ENCODE data around the gene RIMBP2.

The RIMBP2 gene

GRCh38 chr12:130448044-130448821 is 267.9 kb downstream of the RIMBP2 start:
- no peak for DNase-seq (ENCODE audit: low read depth in 3 of 3, low spot score in 1 of 3)

- no peak for DNase-seq (ENCODE audit: low read depth in 3 of 3, low spot score in 1 of 3)
Observed at GRCh38 chr12:130447655-130447965, 268.5 kb downstream of the RIMBP2 start.

GRCh38 chr12:130446846-130447654 is 269.0 kb downstream of the RIMBP2 start:
- no peak for DNase-seq (ENCODE audit: low read depth in 3 of 3, low spot score in 1 of 3)

- no peak for DNase-seq (ENCODE audit: low read depth in 3 of 3, low spot score in 1 of 3)
Observed at GRCh38 chr12:130444986-130445385, 271.1 kb downstream of the RIMBP2 start.

- DNase-seq (ENCODE audit: low read depth in 3 of 3, low spot score in 1 of 3) = no peak
Observed at GRCh38 chr12:130444061-130444460, 272.0 kb downstream of the RIMBP2 start.

- no peak for DNase-seq (ENCODE audit: low read depth in 3 of 3, low spot score in 1 of 3)
Observed at GRCh38 chr12:130441771-130442760, 274.0 kb downstream of the RIMBP2 start.

- no peak for DNase-seq (ENCODE audit: low read depth in 3 of 3, low spot score in 1 of 3)
Observed at GRCh38 chr12:130440411-130441080, 275.6 kb downstream of the RIMBP2 start.

- DNase-seq (ENCODE audit: low read depth in 3 of 3, low spot score in 1 of 3) = no peak
Observed at GRCh38 chr12:130439250-130439649, 276.8 kb downstream of the RIMBP2 start.

- no peak for DNase-seq (ENCODE audit: low read depth in 3 of 3, low spot score in 1 of 3)
Observed at GRCh38 chr12:130438711-130439110, 277.4 kb downstream of the RIMBP2 start.

GRCh38 chr12:130438243-130438620 is 277.9 kb downstream of the RIMBP2 start:
- DNase-seq (ENCODE audit: low read depth in 3 of 3, low spot score in 1 of 3) = no peak

- DNase-seq (ENCODE audit: low read depth in 3 of 3, low spot score in 1 of 3) = no peak
Observed at GRCh38 chr12:130437555-130438242, 278.4 kb downstream of the RIMBP2 start.

- no peak for DNase-seq (ENCODE audit: low read depth in 3 of 3, low spot score in 1 of 3)
Observed at GRCh38 chr12:130436741-130437501, 279.2 kb downstream of the RIMBP2 start.

GRCh38 chr12:130435826-130436225 is 280.3 kb downstream of the RIMBP2 start:
- no peak for DNase-seq (ENCODE audit: low read depth in 3 of 3, low spot score in 1 of 3)

- DNase-seq (ENCODE audit: low read depth in 3 of 3, low spot score in 1 of 3) = no peak
Observed at GRCh38 chr12:130435331-130435730, 280.8 kb downstream of the RIMBP2 start.

- DNase-seq (ENCODE audit: low read depth in 3 of 3, low spot score in 1 of 3) = no peak
Observed at GRCh38 chr12:130434560-130434959, 281.5 kb downstream of the RIMBP2 start.

- no peak for DNase-seq (ENCODE audit: low read depth in 3 of 3, low spot score in 1 of 3)
Observed at GRCh38 chr12:130433834-130434233, 282.3 kb downstream of the RIMBP2 start.

GRCh38 chr12:130433411-130433810 is 282.7 kb downstream of the RIMBP2 start:
- no peak for DNase-seq (ENCODE audit: low read depth in 3 of 3, low spot score in 1 of 3)

- no peak for DNase-seq (ENCODE audit: low read depth in 3 of 3, low spot score in 1 of 3)
Observed at GRCh38 chr12:130431176-130431575, 284.9 kb downstream of the RIMBP2 start.

GRCh38 chr12:130429656-130430505 is 286.2 kb downstream of the RIMBP2 start:
- DNase-seq (ENCODE audit: low read depth in 3 of 3, low spot score in 1 of 3) = no peak

All from stimulated activated CD4-positive, alpha-beta T cell treated with anti-CD3 and anti-CD28 coated beads, TNF-alpha, amount 100 ng/mL, for 1 hour (primary cell).